Measurements from ENCODE around the gene PLCL2. TPM values are rescaled to one million over a fixed set of nuclear protein-coding genes. Genes with fewer than 3 reads are reported as not detected.

Gene PLCL2
- polyA plus RNA-seq, 1 experiment: 0.94 TPM

DNA sequence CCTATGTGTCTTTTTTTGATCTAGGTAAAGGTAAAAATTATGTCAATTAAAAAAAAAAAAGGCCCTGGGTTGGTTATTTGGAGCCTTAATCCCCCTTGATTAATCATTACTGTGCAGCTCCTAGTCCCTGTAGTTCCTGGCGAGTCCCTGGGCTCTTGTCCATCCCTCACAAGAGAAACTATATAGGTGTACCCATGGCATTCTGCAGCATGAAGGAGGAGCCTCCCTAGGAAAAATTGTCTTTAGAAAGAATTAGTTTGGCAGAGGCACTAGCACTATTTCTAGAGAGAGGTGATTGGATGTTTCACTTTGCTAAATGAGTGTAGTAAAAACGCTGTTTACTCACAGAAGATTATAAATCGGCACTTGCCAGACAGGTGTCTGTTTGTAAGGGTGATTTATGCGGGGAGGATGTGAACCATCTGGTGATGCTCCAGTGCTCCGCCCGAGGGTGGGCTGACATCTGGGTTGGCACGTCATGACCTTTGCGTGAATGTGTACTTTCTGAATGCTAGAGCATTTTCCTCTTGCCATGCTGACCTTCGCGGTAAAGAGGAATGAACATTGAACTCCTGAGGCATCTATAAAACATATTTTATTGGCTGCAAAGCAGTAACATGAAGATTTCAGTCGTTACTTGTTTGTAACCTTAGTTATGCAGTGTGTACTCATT lies 12.6 kb downstream of the PLCL2 start:
- H3K4me3 ChIP-seq (ENCODE audit: low read depth, low read length): no peak overlapping the region
- POLR2A ChIA-PET: no interaction called here
- CTCF ChIA-PET: interaction anchor here (0.5 to 0.6 kb wide), 2 partner anchors 14 to 418 kb away, joined by 3 read pairs; no protein-coding TSS in a partner anchor
- TF ChIP-seq, protein P1, sequence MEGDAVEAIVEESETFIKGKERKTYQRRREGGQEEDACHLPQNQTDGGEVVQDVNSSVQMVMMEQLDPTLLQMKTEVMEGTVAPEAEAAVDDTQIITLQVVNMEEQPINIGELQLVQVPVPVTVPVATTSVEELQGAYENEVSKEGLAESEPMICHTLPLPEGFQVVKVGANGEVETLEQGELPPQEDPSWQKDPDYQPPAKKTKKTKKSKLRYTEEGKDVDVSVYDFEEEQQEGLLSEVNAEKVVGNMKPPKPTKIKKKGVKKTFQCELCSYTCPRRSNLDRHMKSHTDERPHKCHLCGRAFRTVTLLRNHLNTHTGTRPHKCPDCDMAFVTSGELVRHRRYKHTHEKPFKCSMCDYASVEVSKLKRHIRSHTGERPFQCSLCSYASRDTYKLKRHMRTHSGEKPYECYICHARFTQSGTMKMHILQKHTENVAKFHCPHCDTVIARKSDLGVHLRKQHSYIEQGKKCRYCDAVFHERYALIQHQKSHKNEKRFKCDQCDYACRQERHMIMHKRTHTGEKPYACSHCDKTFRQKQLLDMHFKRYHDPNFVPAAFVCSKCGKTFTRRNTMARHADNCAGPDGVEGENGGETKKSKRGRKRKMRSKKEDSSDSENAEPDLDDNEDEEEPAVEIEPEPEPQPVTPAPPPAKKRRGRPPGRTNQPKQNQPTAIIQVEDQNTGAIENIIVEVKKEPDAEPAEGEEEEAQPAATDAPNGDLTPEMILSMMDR (IDR thresholded peaks at IDR 0.05; ENCODE audit: low read depth, low read length): no peak
- no peaks in the 10 kb centered on the region for H3K27me3 ChIP-seq (ENCODE audit: control insufficient read depth, insufficient read depth, low read length)
- H3K9me3 ChIP-seq (ENCODE audit: control insufficient read depth, insufficient read depth, low read length): no peaks in the 10 kb centered on the region
- no peak for DNase-seq (ENCODE audit: low read depth, low spot score)
- H3K27ac ChIP-seq (ENCODE audit: low read depth, low read length): no peak overlapping the region

DNA sequence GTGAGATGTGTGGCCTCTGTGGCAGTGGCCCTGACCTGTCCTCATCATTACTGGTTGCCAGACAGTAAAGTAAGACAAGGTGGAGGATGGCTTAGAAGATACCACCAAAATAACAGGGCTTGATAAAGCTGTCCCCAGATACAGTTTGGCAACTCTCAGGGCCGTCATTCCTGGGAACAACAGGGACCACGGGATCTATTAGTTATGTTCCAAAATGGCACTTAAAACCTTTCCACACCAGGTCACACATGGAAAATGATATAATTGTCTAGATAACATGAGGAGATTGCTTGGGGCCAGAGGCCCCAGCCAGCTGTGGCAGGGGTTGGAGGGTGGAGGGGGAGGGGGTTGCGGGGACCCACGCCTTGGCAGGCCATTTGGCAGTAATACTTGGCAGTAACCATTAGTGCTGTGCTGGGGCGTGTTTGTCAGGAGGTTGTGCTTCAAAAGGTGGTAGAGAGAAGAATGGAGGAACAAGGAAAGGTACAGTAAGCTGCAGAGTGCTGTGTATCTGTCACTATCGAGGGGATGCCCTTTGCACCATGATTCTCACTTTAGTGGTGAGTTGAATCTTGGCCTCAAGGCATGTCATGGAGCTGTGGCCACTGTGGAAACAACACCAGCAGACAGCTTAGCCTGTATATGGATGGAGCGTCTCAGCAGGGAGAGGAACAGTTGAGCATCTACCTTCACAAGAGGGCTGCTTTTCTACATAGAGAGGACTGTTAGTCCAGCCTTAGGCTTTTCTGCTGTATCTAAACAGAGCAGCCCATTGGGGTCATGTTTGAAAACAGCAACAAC lies 14.0 kb downstream of the PLCL2 start:
- Histone ChIP-seq H3K27me3 (ENCODE audit: control insufficient read depth, insufficient read depth, low read length) (no peaks in the 10 kb centered on the region), H3K4me3 (ENCODE audit: low read depth, low read length) (no peak overlapping the region), H3K9me3 (ENCODE audit: control insufficient read depth, insufficient read depth, low read length) (no peaks in the 10 kb centered on the region), H3K27ac (ENCODE audit: low read depth, low read length) (no peak overlapping the region)
- ChIA-PET POLR2A (no interaction called here), CTCF (interaction anchor here (0.8 kb wide), 1 partner anchor 27 kb away, joined by 3 read pairs; no protein-coding TSS in a partner anchor)
- TF ChIP-seq, protein P1 (IDR thresholded peaks at IDR 0.05; ENCODE audit: low read depth, low read length): no peak
- no peak for DNase-seq (ENCODE audit: low read depth, low spot score)

DNA sequence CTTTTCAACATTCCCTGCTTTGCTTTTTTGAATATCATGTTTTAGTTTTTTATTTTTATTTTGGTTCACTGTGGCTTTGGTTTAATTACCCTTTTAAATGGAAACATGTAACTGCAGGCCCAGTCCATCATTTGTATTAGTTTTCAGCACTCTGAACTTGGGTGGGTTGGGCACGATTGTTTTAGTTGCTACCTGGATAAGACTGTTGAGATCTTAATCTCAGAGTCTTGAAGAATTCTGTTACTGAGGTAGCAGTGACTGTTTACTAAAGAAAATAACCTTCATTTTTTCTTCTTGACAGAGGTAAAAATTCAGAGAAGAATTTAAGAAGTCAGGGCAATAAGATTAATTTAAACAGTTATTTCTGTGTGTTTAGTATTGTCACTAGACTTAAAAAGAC lies 15.2 kb downstream of the PLCL2 start:
- Histone ChIP-seq H3K4me3 (ENCODE audit: low read depth, low read length) (no peak overlapping the region), H3K27ac (ENCODE audit: low read depth, low read length) (no peak overlapping the region), H3K27me3 (ENCODE audit: control insufficient read depth, insufficient read depth, low read length) (no peaks in the 10 kb centered on the region), H3K9me3 (ENCODE audit: control insufficient read depth, insufficient read depth, low read length) (no peaks in the 10 kb centered on the region)
- DNase-seq (ENCODE audit: low read depth, low spot score): no peak
- TF ChIP-seq, protein P1 (IDR thresholded peaks at IDR 0.05; ENCODE audit: low read depth, low read length): no peak
- ChIA-PET POLR2A (no interaction called here), CTCF (interaction anchor here (0.8 kb wide), 1 partner anchor 25 kb away, joined by 3 read pairs; no protein-coding TSS in a partner anchor)

DNA sequence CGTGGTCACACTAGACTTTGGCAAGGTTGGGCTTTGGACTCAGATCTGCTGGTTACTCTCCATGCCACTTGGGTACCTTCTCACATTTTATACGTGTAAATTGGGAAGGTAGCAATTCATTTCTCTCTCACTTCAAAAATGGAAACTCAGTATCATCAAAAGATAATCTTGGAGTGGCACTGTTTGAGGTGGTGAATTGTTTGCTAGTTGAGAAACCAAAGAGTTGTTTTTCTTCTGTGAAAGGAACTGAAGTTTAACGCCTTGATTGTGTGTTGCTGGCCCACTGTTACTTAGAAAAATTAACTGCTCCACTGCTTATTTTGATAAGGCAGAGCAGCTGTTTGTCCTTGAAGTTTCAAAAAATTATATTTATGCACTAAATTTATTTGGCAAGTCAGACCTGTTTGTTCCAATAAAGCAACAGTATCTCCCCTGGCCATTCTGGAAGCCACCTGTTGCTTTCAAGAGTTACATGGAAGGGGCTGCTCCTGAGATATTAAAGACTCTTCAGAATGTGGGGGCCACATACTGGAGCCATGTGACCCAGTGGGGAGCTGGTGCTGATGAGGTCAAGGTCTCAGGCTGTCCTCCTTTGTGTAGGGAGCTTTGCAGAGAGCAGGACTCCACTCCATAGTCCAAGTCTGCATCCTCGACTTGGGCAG lies 16.2 kb downstream of the PLCL2 start:
- H3K9me3 ChIP-seq (ENCODE audit: control insufficient read depth, insufficient read depth, low read length): no peaks in the 10 kb centered on the region
- no peak for DNase-seq (ENCODE audit: low read depth, low spot score)
- H3K27me3 ChIP-seq (ENCODE audit: control insufficient read depth, insufficient read depth, low read length): no peaks in the 10 kb centered on the region
- TF ChIP-seq, protein P1 (IDR thresholded peaks at IDR 0.05; ENCODE audit: low read depth, low read length): no peak
- ChIA-PET CTCF (no interaction called here), POLR2A (no interaction called here)
- H3K27ac ChIP-seq (ENCODE audit: low read depth, low read length): no peak overlapping the region
- H3K4me3 ChIP-seq (ENCODE audit: low read depth, low read length): no peak overlapping the region

Measured in AG04450 (cell line).